ENCODE data around the gene LYL1.

The LYL1 gene

GRCh38 chr19:13089857-13090507, 12.7 kb downstream of the LYL1 start:
- DNase-seq (ENCODE audit: extremely low read depth, low read depth): no peak
- TF ChIP-seq, protein P1, sequence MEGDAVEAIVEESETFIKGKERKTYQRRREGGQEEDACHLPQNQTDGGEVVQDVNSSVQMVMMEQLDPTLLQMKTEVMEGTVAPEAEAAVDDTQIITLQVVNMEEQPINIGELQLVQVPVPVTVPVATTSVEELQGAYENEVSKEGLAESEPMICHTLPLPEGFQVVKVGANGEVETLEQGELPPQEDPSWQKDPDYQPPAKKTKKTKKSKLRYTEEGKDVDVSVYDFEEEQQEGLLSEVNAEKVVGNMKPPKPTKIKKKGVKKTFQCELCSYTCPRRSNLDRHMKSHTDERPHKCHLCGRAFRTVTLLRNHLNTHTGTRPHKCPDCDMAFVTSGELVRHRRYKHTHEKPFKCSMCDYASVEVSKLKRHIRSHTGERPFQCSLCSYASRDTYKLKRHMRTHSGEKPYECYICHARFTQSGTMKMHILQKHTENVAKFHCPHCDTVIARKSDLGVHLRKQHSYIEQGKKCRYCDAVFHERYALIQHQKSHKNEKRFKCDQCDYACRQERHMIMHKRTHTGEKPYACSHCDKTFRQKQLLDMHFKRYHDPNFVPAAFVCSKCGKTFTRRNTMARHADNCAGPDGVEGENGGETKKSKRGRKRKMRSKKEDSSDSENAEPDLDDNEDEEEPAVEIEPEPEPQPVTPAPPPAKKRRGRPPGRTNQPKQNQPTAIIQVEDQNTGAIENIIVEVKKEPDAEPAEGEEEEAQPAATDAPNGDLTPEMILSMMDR (IDR thresholded peaks at IDR 0.05; ENCODE audit: low read depth, low read length): no peak

GRCh38 chr19:13089139-13089856, 13.4 kb downstream of the LYL1 start:
- no peak for DNase-seq (ENCODE audit: extremely low read depth, low read depth)
- TF ChIP-seq, protein P1 (IDR thresholded peaks at IDR 0.05; ENCODE audit: low read depth, low read length): peak; percentile 29

DNA sequence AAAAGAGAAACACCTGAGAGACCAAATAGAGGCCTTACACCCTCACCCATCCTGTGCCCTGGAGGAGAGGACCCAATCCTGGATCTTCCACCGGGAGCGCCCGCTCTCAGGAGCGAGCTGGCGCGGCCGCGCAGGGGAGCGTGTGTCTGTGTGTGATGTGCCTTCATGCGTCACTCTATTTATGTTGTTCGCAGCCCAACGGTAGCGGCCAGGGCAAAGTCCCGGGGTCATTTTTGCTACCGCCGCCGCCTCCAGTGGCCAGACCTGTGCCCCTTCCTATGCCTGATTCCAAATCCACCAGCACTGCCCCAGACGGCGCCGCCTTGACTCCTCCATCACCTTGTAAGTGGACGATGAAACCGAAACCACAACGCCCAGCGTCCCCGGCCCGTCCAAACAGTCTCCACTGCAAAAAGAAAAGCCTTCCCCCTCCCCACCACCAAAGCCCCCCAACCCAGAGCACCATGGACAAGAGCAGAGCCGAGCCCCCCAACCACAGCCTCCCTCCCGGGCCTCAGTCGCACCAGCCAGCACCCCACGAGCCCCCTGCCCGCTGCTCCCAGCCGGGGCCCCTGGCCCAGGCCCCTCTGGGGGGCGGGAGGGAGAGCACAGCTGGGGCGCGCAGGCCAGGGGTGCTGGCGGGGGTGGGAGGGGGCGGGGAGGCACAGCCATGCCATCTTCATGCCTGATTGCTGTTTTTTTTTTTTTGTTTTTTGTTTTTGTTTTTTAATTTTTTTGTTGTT, 14.7 kb downstream of the LYL1 start:
- DNase-seq (ENCODE audit: extremely low read depth, low read depth): no peak
- TF ChIP-seq, protein P1 (IDR thresholded peaks at IDR 0.05; ENCODE audit: low read depth, low read length): no peak

DNA sequence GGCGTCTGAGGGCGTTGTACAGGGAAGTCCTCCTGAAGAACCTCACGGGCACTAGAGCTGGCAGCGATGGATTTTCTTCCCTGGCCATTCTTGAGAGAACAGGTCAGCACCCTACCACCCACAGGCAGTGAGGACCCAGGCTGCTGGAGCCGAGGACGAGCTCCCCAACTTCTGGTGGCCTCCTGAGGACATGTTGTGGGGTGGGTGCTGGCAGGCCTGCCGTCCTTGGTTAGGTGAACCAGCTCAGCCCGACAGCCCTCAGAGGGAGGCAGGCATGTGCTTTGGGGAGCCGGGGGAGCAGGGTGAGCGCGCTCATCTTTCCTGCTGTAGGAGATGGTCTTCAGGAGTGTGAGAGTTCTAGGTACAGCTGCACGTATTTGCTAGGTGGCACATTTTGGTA, 15.4 kb downstream of the LYL1 start:
- TF ChIP-seq, protein P1 (IDR thresholded peaks at IDR 0.05; ENCODE audit: low read depth, low read length): no peak
- DNase-seq (ENCODE audit: extremely low read depth, low read depth): no peak

DNA sequence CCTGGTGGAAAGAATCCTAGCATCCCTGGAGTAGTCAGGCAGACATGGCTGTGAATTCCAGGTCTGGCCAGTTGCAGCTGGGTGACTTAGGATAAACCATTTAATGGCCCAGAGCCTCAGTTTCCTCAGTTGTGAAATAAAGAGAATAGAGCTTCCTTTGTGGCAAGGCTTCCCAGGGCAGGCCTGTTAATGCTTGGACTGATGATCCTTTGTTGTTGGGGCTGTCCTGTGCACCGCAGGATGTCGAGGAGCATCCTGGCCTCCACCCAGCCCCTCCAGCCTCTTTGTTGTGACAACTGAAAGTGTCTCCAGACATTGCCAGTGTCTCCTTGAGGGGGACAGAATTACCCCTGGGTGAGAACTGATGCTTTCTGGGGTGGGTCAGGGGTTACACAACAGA, 16.3 kb downstream of the LYL1 start:
- no peak for DNase-seq (ENCODE audit: extremely low read depth, low read depth)
- TF ChIP-seq, protein P1 (IDR thresholded peaks at IDR 0.05; ENCODE audit: low read depth, low read length): no peak

DNA sequence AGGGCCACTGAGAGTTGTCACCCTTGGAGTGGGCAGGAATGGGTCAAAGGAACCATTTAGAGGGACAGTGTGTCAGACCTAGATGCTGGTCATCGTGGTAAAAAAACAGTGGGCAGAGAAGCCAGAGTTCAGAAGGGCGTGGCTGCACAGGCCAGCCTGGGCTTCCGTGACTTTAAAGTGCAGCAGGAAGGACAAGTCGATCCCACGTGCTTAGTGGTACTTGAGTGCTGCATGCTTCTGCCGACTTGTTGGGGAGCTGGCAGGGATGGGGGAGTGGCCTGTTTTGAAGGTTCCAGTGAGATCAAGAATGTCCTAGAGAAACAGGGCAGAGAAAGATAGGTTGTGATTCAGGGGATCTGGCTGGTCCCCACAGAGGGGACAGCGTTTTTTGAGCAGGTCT, 17.0 kb downstream of the LYL1 start:
- no peak for DNase-seq (ENCODE audit: extremely low read depth, low read depth)
- TF ChIP-seq, protein P1 (IDR thresholded peaks at IDR 0.05; ENCODE audit: low read depth, low read length): no peak

- no peak for DNase-seq (ENCODE audit: extremely low read depth, low read depth)
These were observed 19.0 kb downstream of the LYL1 start for GRCh38 chr19:13083627-13084026.

More at GRCh38 chr19:13083627-13084026, 19.0 kb downstream of the LYL1 start:
- TF ChIP-seq, protein P1 (IDR thresholded peaks at IDR 0.05; ENCODE audit: low read depth, low read length): no peak

Measured in AG09319 (cell line).